ENCODE results near the gene AKAP8.
"Not testable (repeated sequence)": the region's sequence is repeated elsewhere in the genome, so short reads cannot be mapped to it uniquely, and the experiment has no call there.

Gene AKAP8

DNA sequence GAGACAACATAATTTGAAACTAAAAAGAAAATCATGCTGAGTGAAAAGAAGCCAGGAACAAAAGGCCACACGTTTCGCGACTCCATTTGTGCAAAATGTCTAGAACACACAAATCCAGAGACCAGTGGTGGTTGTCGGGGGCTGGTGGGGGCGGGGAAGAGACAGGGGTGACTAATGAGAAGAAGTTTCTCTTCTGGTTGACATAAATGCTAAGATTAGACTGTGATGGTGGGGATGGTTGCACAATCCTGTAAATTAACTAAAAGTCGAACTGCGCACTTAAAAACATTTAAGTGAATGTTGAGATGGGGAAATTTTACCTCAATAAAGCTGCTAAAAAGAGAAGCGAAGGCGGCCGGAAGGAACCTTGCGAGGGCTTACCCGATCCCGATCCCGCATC is 7.1 kb downstream of the AKAP8 start:
- no peaks in the 10 kb centered on the region for H3K9me3 ChIP-seq (ENCODE audit: control insufficient read depth, insufficient read depth, low read depth, low read length)
- H3K36me3 ChIP-seq (ENCODE audit: control insufficient read depth, insufficient read depth, low read length) = peaks cover 78% of the 10 kb centered on the region
- H3K4me1 ChIP-seq (ENCODE audit: control insufficient read depth, insufficient read depth, low read length) = peaks cover 7% of the 10 kb centered on the region; the same call in 1 of the 2 replicates
- H3K27ac ChIP-seq (ENCODE audit: low read depth, low read length) = no peak overlapping the region
- H3K27me3 ChIP-seq (ENCODE audit: control insufficient read depth, insufficient read depth, low read length) = no peaks in the 10 kb centered on the region
- H3K4me3 ChIP-seq (ENCODE audit: low read depth, low read length) = no peak overlapping the region
- no peak overlapping the region for H3K9ac ChIP-seq (ENCODE audit: low read length)

DNA sequence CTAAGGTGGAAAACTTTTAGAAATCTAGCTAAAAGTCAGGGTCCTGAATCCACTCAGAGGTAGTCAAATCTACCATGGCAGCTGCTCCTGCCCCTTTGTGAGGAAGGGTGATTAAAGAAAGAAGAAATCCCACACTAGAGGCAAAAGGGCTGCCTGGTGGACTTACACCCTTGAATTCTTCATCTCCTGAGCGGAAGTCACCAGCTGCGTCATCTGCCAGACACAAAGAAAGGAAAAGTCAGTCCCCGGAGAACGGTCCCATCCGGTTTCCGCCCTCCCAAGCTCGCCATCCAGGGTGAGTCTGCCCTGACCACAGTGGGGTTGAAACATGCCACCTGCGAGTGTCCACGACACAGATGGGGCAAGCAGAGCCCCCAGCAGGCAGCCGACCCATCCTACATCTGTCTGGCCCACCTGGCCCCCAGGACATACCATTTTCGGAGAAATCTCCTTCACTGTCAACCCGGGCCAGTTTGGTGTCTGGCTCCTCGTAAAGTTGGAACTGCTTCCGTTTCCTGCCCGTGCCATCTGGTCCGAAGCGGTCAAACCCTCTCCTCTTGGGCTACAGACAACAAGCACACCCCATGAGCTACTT is 7.7 kb downstream of the AKAP8 start:
- Histone ChIP-seq H3K36me3 (ENCODE audit: control insufficient read depth, insufficient read depth, low read length) (peaks cover 84% of the 10 kb centered on the region), H3K4me3 (ENCODE audit: low read depth, low read length) (no peak overlapping the region), H3K9me3 (ENCODE audit: control insufficient read depth, insufficient read depth, low read depth, low read length) (no peaks in the 10 kb centered on the region), H3K27ac (ENCODE audit: low read depth, low read length) (no peak overlapping the region), H3K9ac (ENCODE audit: low read length) (no peak overlapping the region), H3K27me3 (ENCODE audit: control insufficient read depth, insufficient read depth, low read length) (no peaks in the 10 kb centered on the region), H3K4me1 (ENCODE audit: control insufficient read depth, insufficient read depth, low read length) (peaks cover 3% of the 10 kb centered on the region; the same call in 1 of the 2 replicates)

DNA sequence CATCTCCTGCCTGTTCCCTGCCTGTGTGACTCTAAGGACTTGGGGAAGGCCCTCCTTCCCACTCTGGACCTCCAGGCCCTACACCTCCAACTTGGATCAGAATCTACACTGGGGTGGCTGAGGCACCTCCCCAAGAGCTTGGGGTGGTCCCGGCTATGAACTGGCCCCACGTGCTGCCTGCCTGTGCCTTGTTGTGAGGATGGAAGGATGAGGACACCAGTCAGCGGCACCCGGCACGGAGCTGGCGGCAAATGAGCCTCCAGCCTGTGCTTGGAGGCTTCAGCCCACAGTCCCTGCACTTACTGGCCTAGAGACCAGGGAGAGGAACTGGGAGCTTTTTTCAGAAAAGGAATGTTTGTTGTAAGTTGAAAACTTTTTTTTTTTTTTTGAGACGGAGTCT is 8.5 kb downstream of the AKAP8 start:
- H3K9me3 ChIP-seq (ENCODE audit: control insufficient read depth, insufficient read depth, low read depth, low read length) = no peaks in the 10 kb centered on the region
- no peaks in the 10 kb centered on the region for H3K27me3 ChIP-seq (ENCODE audit: control insufficient read depth, insufficient read depth, low read length)
- H3K27ac ChIP-seq (ENCODE audit: low read depth, low read length) = no peak overlapping the region
- no peak overlapping the region for H3K4me3 ChIP-seq (ENCODE audit: low read depth, low read length)
- H3K9ac ChIP-seq (ENCODE audit: low read length) = no peak overlapping the region
- peaks cover 91% of the 10 kb centered on the region for H3K36me3 ChIP-seq (ENCODE audit: control insufficient read depth, insufficient read depth, low read length)
- no peaks in the 10 kb centered on the region for H3K4me1 ChIP-seq (ENCODE audit: control insufficient read depth, insufficient read depth, low read length)

DNA sequence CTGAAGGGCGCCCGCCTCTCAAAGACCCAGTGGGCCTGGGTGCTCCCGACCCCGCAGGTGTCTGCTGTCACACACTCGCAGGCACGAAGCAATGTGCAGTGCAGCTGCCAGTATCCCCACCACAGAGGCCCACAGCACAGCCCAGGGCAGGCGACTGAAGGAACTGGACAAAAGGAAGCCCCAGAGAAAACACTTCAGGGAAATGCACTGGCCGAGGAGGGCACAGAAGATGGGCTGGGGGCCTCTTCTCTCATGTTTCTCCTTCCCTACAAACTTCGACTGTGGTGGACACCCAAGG is 10.0 kb downstream of the AKAP8 start:
- Histone ChIP-seq H3K27me3 (ENCODE audit: control insufficient read depth, insufficient read depth, low read length) (no peaks in the 10 kb centered on the region), H3K9me3 (ENCODE audit: control insufficient read depth, insufficient read depth, low read depth, low read length) (no peaks in the 10 kb centered on the region; the same call in 1 of the 2 replicates), H3K27ac (ENCODE audit: low read depth, low read length) (no peak overlapping the region), H3K36me3 (ENCODE audit: control insufficient read depth, insufficient read depth, low read length) (peaks cover 99% of the 10 kb centered on the region), H3K9ac (ENCODE audit: low read length) (no peak overlapping the region), H3K4me3 (ENCODE audit: low read depth, low read length) (no peak overlapping the region), H3K4me1 (ENCODE audit: control insufficient read depth, insufficient read depth, low read length) (no peaks in the 10 kb centered on the region)

DNA sequence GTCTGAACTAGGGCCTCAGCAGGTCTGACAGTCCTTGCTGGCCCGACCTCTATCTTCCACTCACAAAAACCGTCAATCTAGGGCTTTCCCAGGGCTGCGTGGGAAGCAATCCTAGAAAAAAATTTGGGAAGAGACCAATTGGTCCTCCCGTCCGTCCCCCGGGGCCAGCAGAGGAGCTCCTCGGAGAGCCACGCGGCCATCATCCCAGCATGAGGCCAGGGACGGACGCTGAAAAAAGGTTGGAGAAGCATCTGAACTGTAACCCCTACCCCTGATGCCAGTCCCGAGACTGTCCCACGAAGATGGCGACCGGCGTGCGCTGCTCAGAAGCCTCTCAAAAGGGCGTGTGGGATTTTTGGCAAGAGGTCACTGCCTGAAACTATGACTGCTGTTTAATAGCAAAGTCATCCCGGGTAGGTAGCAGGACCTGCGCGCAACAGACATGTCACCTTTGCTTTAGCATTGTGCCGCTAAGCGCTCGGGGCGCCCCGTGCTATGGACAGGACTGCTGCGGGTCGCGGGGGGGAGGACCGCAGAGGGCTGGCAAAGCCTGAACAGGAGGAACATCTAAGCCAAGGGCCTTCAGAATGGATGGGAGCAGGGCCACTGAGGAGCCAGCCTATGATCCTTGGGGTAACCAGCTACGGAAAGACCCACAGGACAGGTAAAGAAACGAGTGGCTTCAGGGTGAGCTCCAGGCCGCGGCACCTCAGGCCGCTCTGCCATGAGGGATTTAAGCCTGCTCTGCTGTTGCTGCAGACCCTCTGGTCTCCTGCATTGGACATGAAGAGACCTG is 10.6 kb downstream of the AKAP8 start:
- no peak overlapping the region for H3K4me3 ChIP-seq (ENCODE audit: low read depth, low read length)
- H3K36me3 ChIP-seq (ENCODE audit: control insufficient read depth, insufficient read depth, low read length) = peaks cover 96% of the 10 kb centered on the region
- no peak overlapping the region for H3K27ac ChIP-seq (ENCODE audit: low read depth, low read length)
- no peak overlapping the region for H3K9ac ChIP-seq (ENCODE audit: low read length)
- H3K4me1 ChIP-seq (ENCODE audit: control insufficient read depth, insufficient read depth, low read length) = no peaks in the 10 kb centered on the region
- H3K27me3 ChIP-seq (ENCODE audit: control insufficient read depth, insufficient read depth, low read length) = no peaks in the 10 kb centered on the region
- H3K9me3 ChIP-seq (ENCODE audit: control insufficient read depth, insufficient read depth, low read depth, low read length) = no peaks in the 10 kb centered on the region; the same call in 1 of the 2 replicates

DNA sequence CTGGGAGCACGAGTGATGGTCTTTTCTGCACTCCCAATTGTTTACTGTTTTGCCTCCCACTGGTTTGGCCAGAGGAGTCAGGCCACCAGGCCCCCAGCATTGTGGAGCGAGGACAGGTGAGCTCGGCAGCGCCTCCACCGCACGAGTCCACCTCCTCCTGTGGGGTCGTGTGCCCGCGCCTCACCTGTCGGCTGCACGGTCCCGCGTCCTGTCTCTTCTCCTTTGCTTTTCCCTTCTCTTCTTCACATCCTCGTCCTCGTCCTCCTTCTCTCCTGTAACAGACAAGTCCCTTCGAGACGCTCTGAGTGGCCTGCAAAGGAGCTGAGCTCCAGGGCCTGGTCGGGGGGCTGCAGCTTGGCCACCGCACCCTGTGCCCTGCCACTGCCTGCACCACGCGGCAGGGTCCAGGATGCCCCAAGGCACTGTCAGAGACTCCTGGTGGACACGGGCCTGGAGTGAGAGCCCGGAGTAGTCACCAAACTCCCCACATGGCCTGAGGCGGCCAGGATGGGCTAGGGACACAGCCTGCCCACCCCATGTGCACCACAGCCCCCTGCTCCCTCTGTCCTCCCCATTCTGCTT is 11.4 kb downstream of the AKAP8 start:
- Histone ChIP-seq H3K4me1 (ENCODE audit: control insufficient read depth, insufficient read depth, low read length) (no peaks in the 10 kb centered on the region), H3K9me3 (ENCODE audit: control insufficient read depth, insufficient read depth, low read depth, low read length) (no peaks in the 10 kb centered on the region; the same call in 1 of the 2 replicates), H3K4me3 (ENCODE audit: low read depth, low read length) (no peak overlapping the region), H3K27ac (ENCODE audit: low read depth, low read length) (no peak overlapping the region), H3K27me3 (ENCODE audit: control insufficient read depth, insufficient read depth, low read length) (no peaks in the 10 kb centered on the region), H3K36me3 (ENCODE audit: control insufficient read depth, insufficient read depth, low read length) (peaks cover 88% of the 10 kb centered on the region), H3K9ac (ENCODE audit: low read length) (no peak overlapping the region)

DNA sequence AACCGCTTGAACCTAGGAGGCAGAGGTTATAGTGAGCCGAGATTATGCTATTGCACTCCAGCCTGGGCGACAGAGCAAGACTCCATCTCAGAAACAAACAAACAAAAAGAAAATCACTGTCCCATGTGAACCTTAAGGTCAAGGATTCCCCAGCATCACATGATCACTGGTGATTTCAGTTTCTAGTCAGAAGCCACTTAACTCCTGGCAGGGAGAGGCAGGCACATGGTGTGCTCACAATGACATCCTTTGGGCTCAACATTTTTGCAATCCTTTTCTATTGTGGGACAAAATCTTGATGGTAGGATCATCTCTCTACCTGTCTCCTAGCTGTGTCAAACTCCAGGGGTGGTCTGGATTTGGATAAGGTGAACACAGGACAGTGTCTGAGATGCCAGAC is 12.1 kb downstream of the AKAP8 start:
- H3K9ac ChIP-seq (ENCODE audit: low read length) = no peak overlapping the region
- peaks cover 81% of the 10 kb centered on the region for H3K36me3 ChIP-seq (ENCODE audit: control insufficient read depth, insufficient read depth, low read length)
- no peaks in the 10 kb centered on the region for H3K4me1 ChIP-seq (ENCODE audit: control insufficient read depth, insufficient read depth, low read length)
- H3K27me3 ChIP-seq (ENCODE audit: control insufficient read depth, insufficient read depth, low read length) = no peaks in the 10 kb centered on the region
- H3K9me3 ChIP-seq (ENCODE audit: control insufficient read depth, insufficient read depth, low read depth, low read length) = no peaks in the 10 kb centered on the region; the same call in 1 of the 2 replicates
- no peak overlapping the region for H3K27ac ChIP-seq (ENCODE audit: low read depth, low read length)
- no peak overlapping the region for H3K4me3 ChIP-seq (ENCODE audit: low read depth, low read length)

DNA sequence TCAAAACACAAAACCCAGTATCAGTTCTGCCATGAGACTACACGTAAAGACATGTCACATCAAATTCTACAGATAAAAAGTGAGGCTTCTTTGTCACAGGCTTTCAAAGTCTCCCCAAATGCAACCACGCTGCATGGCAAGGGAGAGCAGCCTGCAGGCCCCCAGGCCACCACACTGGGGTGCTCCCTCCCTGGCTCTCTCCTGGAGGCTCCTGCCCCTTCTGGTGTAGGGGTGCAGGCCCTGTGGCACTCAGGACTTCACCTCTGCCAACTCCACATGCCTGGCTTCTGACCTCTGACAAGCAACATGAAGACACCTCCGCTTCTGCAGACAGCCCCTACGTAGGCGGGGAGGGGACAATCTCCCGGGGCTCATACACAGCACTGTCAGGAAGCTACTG is 14.3 kb downstream of the AKAP8 start:
- Histone ChIP-seq H3K9ac (ENCODE audit: low read length) (no peak overlapping the region), H3K36me3 (ENCODE audit: control insufficient read depth, insufficient read depth, low read length) (peaks cover 79% of the 10 kb centered on the region), H3K4me3 (ENCODE audit: low read depth, low read length) (no peak overlapping the region), H3K27me3 (ENCODE audit: control insufficient read depth, insufficient read depth, low read length) (no peaks in the 10 kb centered on the region), H3K27ac (ENCODE audit: low read depth, low read length) (no peak overlapping the region), H3K4me1 (ENCODE audit: control insufficient read depth, insufficient read depth, low read length) (no peaks in the 10 kb centered on the region), H3K9me3 (ENCODE audit: control insufficient read depth, insufficient read depth, low read depth, low read length) (peaks cover 5% of the 10 kb centered on the region; the same call in 1 of the 2 replicates)

DNA sequence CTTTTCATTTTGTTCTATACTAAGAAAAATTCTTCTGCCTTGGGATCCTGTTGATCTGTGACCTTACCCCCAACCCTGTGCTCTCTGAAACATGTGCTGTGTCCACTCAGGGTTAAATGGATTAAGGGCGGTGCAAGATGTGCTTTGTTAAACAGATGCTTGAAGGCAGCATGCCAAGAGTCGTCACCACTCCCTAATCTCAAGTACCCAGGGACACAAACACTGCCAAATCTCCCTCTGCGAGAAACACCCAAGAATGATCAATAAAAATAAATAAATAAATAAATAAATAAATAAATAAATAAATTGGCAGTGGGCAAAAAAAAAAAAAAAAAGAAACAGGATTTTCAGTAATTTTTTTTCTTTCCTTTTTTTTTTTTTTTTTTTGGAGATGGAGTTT is 15.8 kb downstream of the AKAP8 start:
- peaks cover 78% of the 10 kb centered on the region for H3K36me3 ChIP-seq (ENCODE audit: control insufficient read depth, insufficient read depth, low read length)
- H3K9me3 ChIP-seq (ENCODE audit: control insufficient read depth, insufficient read depth, low read depth, low read length); H3K9ac ChIP-seq (ENCODE audit: low read length); H3K4me1 ChIP-seq (ENCODE audit: control insufficient read depth, insufficient read depth, low read length); H3K27ac ChIP-seq (ENCODE audit: low read depth, low read length); H3K27me3 ChIP-seq (ENCODE audit: control insufficient read depth, insufficient read depth, low read length); H3K4me3 ChIP-seq (ENCODE audit: low read depth, low read length): not testable (repeated sequence)

DNA sequence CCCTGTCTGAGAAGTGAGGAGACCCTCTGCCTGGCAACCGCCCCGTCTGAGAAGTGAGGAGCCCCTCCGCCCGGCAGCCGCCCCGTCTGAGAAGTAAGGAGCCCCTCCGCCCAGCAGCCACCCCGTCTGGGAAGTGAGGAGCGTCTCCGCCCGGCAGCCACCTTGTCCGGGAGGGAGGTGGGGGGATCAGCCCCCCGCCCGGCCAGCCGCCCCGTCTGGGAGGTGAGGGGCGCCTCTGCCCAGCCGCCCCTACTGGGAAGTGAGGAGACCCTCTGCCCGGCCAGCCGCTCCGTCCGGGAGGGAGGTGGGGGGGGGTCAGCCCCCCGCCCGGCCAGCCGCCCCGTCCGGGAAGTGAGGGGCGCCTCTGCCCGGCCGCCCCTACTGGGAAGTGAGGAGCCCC is 16.5 kb downstream of the AKAP8 start:
- not testable (repeated sequence) for H3K4me3 ChIP-seq (ENCODE audit: low read depth, low read length); H3K9me3 ChIP-seq (ENCODE audit: control insufficient read depth, insufficient read depth, low read depth, low read length); H3K27me3 ChIP-seq (ENCODE audit: control insufficient read depth, insufficient read depth, low read length); H3K27ac ChIP-seq (ENCODE audit: low read depth, low read length); H3K4me1 ChIP-seq (ENCODE audit: control insufficient read depth, insufficient read depth, low read length); H3K9ac ChIP-seq (ENCODE audit: low read length)
- peaks cover 78% of the 10 kb centered on the region for H3K36me3 ChIP-seq (ENCODE audit: control insufficient read depth, insufficient read depth, low read length)

DNA sequence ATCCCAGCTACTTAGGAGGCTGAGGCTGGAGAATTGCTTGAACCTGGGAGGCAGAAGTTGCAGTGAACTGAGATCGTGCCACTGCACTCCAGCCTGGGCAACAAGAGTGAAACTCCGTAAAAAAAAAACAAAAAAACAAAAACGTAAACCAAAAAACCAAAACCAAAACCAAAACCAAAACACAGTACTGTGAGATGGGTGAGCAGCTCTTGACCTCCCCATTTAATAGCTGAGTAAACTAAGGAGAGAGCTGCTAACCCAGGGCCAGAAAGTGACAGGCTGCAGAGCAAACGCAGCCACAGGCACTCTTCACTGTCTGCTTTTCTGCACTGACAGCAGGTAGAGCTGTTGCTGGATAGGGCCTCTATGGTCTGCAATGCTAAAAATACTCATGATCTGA is 19.6 kb downstream of the AKAP8 start:
- peaks cover 72% of the 10 kb centered on the region for H3K36me3 ChIP-seq (ENCODE audit: control insufficient read depth, insufficient read depth, low read length)
- not testable (repeated sequence) for H3K4me1 ChIP-seq (ENCODE audit: control insufficient read depth, insufficient read depth, low read length); H3K9me3 ChIP-seq (ENCODE audit: control insufficient read depth, insufficient read depth, low read depth, low read length); H3K27ac ChIP-seq (ENCODE audit: low read depth, low read length); H3K4me3 ChIP-seq (ENCODE audit: low read depth, low read length); H3K27me3 ChIP-seq (ENCODE audit: control insufficient read depth, insufficient read depth, low read length); H3K9ac ChIP-seq (ENCODE audit: low read length)
